Breast epithelium (tissue), 4 donors: ENCODE measurements around the gene ADAMTSL2. TPM values are rescaled to one million over a fixed set of nuclear protein-coding genes. Genes with fewer than 3 reads are reported as not detected.

Experiments
- DNase-seq, 2 donors: peaks; one replicate each; pipeline ENCODE4 v3.0.0-alpha.2; 2019; ENCODE audit warnings: low spot score in 2 of 2
- H3K27ac ChIP-seq, 2 donors: fragments of 200-600 bp; sonication (generic) in 1 of 2; one replicate each; pipeline ENCODE4 v1.5.1; 2016 to 2019; ENCODE audit warnings: mild to moderate bottlenecking in 1 of 2
- H3K27me3 ChIP-seq, 2 donors: fragments of 200-600 bp; sonication (generic) in 1 of 2; one replicate each; pipeline versions ENCODE4 v1.5.1 to v1.6.0; 2017 to 2019; ENCODE audit warnings: control low read depth in 1 of 2, mild to moderate bottlenecking in 1 of 2
- H3K36me3 ChIP-seq: fragments of 200-600 bp; one replicate; pipeline ENCODE4 v1.5.1; 2019
- H3K4me1 ChIP-seq, 2 donors: fragments of 200-600 bp; sonication (generic); one replicate each; pipeline ENCODE4 v1.5.1; 2016 to 2019; ENCODE audit warnings: control low read depth in 1 of 2
- H3K4me3 ChIP-seq, 3 donors: fragments of 200-600 bp; sonication (generic); 1 replicate in 2 of 3; 2 replicates in 1 of 3; pipeline ENCODE4 v1.5.1; 2016 to 2019; ENCODE audit warnings: mild to moderate bottlenecking in 3 of 3, moderate library complexity in 2 of 3
- H3K9me3 ChIP-seq, 2 donors: fragments of 200-600 bp; sonication (generic) in 1 of 2; one replicate each; pipeline ENCODE4 v1.5.1; 2016 to 2019; ENCODE audit warnings: control low read depth in 1 of 2
- POLR2A ChIP-seq: fragments of 450-650 bp; IDR thresholded peaks from one replicate; pipeline ENCODE4 v1.6.1; 2016; ENCODE audit warnings: antibody characterized with exemption, mild to moderate bottlenecking, moderate library complexity
- POLR2AphosphoS5 ChIP-seq, 3 donors: sonication (generic); formaldehyde crosslinking; IDR thresholded peaks; one replicate each; pipeline ENCODE4 v1.6.1; 2017; ENCODE audit warnings: antibody characterized with exemption in 3 of 3
- intact Hi-C: fragments of 100-400 bp; cut with DNase I; formaldehyde crosslinking; loops from one replicate; pipeline ENCODE4 v1.15.1; 2023; ENCODE audit warnings: low total_unique reads
- total RNA-seq, 3 donors: library from RNA; depleted of rRNA; stranded (reverse); fragments of >200 nt; gene quantifications; one replicate each; pipeline ENCODE4 v1.1.0, GENCODE V29; 2016
- TF ChIP-seq, protein P1 (sequence below), 3 donors: fragments of 450-650 bp; IDR thresholded peaks; one replicate each; pipeline ENCODE4 v1.5.1; 2016 to 2017; ENCODE audit warnings: antibody characterized with exemption in 3 of 3, mild to moderate bottlenecking in 3 of 3, moderate library complexity in 3 of 3

ADAMTSL2 gene
- total RNA-seq, 3 donors from 2014 or later = 0.33 to 0.80 (median 0.44) TPM

DNA sequence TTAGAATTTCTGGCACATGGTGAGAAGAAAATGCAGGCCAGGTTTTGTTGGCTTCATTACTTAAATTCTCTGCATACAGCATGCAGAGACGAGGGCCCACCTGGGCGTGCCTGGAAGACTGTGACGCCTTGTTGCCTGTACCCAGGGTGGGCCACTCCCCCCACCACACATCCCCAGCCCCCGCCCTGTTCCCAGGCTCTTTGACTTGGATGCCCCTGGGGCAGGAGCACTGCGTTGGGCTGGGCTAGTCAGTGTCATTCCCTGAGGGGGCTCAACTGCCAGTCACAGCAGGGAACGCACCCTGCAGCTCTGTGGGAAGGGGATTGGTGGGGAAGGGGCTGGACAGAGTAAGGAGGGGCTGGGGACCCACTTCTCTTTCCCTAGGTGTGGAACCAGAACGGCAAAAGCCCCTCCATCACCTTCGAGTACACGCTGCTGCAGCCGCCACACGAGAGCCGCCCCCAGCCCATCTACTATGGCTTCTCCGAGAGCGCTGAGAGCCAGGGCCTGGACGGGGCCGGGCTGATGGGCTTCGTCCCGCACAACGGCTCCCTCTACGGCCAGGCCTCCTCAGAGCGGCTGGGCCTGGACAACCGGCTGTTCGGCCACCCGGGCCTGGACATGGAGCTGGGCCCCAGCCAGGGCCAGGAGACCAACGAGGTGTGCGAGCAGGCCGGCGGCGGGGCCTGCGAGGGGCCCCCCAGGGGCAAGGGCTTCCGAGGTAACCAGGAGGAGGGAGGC, 19.6 kb downstream of the ADAMTSL2 start:
- Histone ChIP-seq H3K4me3 (no peak overlapping the region), H3K27ac (no peak overlapping the region), H3K9me3 (no peaks in the 10 kb centered on the region), H3K4me1 (no peaks in the 10 kb centered on the region), H3K27me3 (no peaks in the 10 kb centered on the region), H3K36me3 (no peaks in the 10 kb centered on the region)
- intact Hi-C loops = no loop called here
- DNase-seq = no peak
- TF ChIP-seq POLR2A (no peak), POLR2AphosphoS5 (IDR thresholded peaks at IDR 0.05) (no peak)
- TF ChIP-seq, protein P1, sequence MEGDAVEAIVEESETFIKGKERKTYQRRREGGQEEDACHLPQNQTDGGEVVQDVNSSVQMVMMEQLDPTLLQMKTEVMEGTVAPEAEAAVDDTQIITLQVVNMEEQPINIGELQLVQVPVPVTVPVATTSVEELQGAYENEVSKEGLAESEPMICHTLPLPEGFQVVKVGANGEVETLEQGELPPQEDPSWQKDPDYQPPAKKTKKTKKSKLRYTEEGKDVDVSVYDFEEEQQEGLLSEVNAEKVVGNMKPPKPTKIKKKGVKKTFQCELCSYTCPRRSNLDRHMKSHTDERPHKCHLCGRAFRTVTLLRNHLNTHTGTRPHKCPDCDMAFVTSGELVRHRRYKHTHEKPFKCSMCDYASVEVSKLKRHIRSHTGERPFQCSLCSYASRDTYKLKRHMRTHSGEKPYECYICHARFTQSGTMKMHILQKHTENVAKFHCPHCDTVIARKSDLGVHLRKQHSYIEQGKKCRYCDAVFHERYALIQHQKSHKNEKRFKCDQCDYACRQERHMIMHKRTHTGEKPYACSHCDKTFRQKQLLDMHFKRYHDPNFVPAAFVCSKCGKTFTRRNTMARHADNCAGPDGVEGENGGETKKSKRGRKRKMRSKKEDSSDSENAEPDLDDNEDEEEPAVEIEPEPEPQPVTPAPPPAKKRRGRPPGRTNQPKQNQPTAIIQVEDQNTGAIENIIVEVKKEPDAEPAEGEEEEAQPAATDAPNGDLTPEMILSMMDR (IDR thresholded peaks at IDR 0.05) = no peak

DNA sequence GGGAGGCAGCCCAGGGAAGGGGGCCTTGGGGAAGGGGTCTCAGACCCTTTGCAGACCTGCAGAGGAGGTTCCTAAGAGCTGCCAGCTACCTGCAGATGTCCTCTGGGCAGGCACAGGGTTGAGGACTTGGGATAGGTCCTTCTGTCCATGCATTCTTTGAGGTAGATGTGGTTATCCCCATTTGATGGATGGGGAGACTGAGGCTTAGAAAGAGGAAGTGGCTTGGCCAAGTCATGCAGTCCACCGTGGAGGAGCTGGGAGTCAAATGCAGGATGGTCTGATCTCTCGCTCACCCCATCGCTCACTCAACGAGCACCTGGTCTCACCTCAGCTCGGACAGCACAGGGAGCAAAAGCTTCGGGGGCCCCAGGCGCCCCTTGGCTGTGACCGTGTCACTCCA, 20.2 kb downstream of the ADAMTSL2 start:
- no peaks in the 10 kb centered on the region for H3K27me3 ChIP-seq
- no peak overlapping the region for H3K4me3 ChIP-seq
- TF ChIP-seq, protein P1 (IDR thresholded peaks at IDR 0.05) = no peak
- no peak for TF ChIP-seq POLR2A
- intact Hi-C loops = no loop called here
- no peaks in the 10 kb centered on the region for H3K9me3 ChIP-seq
- no peak for DNase-seq
- H3K36me3 ChIP-seq = no peaks in the 10 kb centered on the region
- H3K4me1 ChIP-seq = no peaks in the 10 kb centered on the region
- no peak overlapping the region for H3K27ac ChIP-seq

DNA sequence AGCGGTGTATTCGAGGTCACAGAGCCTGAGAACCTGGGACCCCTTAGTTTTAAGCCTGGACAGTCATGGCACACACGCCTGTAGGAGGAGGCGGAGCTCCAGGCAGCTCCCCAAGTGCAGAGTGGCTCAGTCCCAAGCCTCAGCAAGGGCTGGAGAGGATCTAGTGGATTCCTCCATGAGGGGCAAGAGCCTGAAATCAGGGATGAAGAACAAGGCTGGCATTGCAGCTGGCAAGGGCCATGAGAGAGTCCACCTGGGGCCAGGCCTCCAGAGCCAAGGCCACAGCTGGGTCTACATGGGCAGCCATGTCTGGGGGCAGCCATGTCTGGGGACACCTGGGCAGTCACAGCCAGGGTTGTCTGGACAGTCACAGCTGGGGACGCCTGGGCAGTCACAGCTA, 21.9 kb downstream of the ADAMTSL2 start:
- Histone ChIP-seq H3K27ac (no peak overlapping the region), H3K4me3 (no peak overlapping the region), H3K9me3 (no peaks in the 10 kb centered on the region), H3K27me3 (no peaks in the 10 kb centered on the region), H3K36me3 (no peaks in the 10 kb centered on the region), H3K4me1 (peaks cover 0 to 9% of the 10 kb centered on the region in 2 donors)
- intact Hi-C loops = no loop called here
- DNase-seq = no peak
- TF ChIP-seq POLR2A = no peak
- TF ChIP-seq, protein P1 (IDR thresholded peaks at IDR 0.05) = no peak
- no peak for TF ChIP-seq POLR2AphosphoS5 (IDR thresholded peaks at IDR 0.05)

GRCh38 chr9:133557581-133557980, 23.1 kb downstream of the ADAMTSL2 start:
- no peaks in the 10 kb centered on the region for H3K9me3 ChIP-seq
- no peak for DNase-seq
- H3K4me3 ChIP-seq = no peak overlapping the region
- no peaks in the 10 kb centered on the region for H3K36me3 ChIP-seq
- intact Hi-C loops = no loop called here
- peaks cover 0 to 9% of the 10 kb centered on the region in 2 donors for H3K4me1 ChIP-seq
- TF ChIP-seq POLR2AphosphoS5 (IDR thresholded peaks at IDR 0.05) (no peak), POLR2A (no peak)
- TF ChIP-seq, protein P1 (IDR thresholded peaks at IDR 0.05) = no peak
- H3K27me3 ChIP-seq = no peaks in the 10 kb centered on the region
- peak overlapping the region in 1 of 2 donors; percentile 63 for H3K27ac ChIP-seq

DNA sequence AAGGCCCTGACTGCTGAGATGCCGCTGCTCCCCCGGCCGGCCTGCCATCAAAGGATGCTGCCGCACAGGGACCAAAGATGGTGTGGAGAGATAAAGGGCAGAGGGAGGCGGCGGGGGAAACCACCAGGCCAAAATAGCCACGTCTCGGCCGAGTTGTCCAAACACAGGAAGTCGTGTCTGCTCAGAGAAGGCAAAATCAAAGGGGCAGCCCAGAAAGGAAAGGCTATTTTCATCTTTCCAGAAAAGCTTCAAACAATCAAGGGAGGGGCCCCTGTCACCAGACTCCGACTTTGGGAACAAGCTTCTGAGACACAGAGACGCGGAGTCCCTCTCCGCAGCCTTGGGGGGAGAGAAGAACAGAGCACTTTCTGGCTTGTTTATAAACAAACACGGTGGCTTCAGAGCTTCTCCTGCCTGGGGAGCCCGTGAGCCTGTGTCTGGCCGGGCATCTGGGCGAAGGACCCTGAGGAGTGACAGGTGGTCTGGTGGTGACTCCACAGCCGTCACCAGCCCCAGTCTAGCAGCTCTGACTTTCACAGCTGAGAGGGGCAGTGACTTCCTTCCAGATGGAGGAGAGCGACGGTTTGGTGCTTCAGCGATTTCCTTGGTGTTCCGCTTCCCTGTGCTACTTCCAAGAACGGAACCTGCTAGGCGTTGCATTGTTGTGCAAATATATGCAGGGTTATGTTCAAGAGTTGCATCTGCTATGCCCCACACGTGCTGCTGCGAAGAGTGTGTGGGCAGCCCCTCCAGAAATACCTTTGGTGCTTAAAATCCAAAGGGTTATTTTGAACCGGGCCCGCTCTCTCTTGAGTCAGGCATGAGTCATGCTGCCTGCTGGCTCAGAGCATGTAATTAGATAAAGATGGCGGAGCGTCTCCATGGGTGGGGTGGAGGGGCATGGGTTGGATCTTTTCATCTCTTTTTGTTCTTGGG, 24.0 kb downstream of the ADAMTSL2 start:
- no peaks in the 10 kb centered on the region for H3K9me3 ChIP-seq
- H3K36me3 ChIP-seq = no peaks in the 10 kb centered on the region
- peak overlapping the region in 1 of 3 donors; percentile 25 for H3K4me3 ChIP-seq
- intact Hi-C loops = no loop called here
- peaks cover 7 to 16% of the 10 kb centered on the region in 2 donors for H3K4me1 ChIP-seq
- TF ChIP-seq POLR2AphosphoS5 (IDR thresholded peaks at IDR 0.05) = no peak
- TF ChIP-seq POLR2A = no peak
- TF ChIP-seq, protein P1 (IDR thresholded peaks at IDR 0.05) = no peak
- peak overlapping the region in 1 of 2 donors; percentile 63 for H3K27ac ChIP-seq
- DNase-seq = no peak
- H3K27me3 ChIP-seq = no peaks in the 10 kb centered on the region
